Endothelial cell of umbilical vein (primary cell): ENCODE results near the gene RBM20. TPM values are rescaled to one million over a fixed set of nuclear protein-coding genes. Genes with fewer than 3 reads are reported as not detected.

Source experiments
- BruUV-seq: library from RNA; stranded (reverse); fragments of 400-500 nt; replicated peaks from 2 replicates; lab custom pipeline; 2021; lab: Mats Ljungman, UMichigan
- CTCF ChIA-PET: fragments of 300-600, 350-600 bp; sonication (Branson Sonifier 250); formaldehyde crosslinking; loops from one replicate; lab custom pipeline; 2021; ENCODE audit warnings: antibody characterized with exemption, inconsistent platforms; lab: Charles Lee
- POLR2A ChIA-PET: fragments of 300-600, 350-600 bp; sonication (Branson Sonifier 250); formaldehyde crosslinking; loops from one replicate; lab custom pipeline; 2021; ENCODE audit warnings: antibody characterized with exemption, inconsistent platforms; lab: Charles Lee
- DNase-seq: peaks from one replicate; pipeline ENCODE4 v3.0.0-alpha.2; 2011; ENCODE audit warnings: low read depth, low spot score
- FAIRE-seq: peaks from 2 replicates; lab custom pipeline; 2011; peaks lifted over from hg19 to GRCh38; lab: Jason Lieb, UNC
- H2AFZ ChIP-seq: 2 replicates; pipeline ENCODE4 v1.6.0; 2012; ENCODE audit warnings: low read depth, low read length, control low read depth, inconsistent platforms
- H3K27ac ChIP-seq: 2 replicates; pipeline ENCODE4 v1.5.1; 2011; ENCODE audit warnings: low read depth, mild to moderate bottlenecking, control low read depth, low read length, moderate library complexity; ENCODE audit not compliant: insufficient read depth
- H3K27me3 ChIP-seq, 2 experiments: 2 replicates each; pipeline versions ENCODE4 v1.6.0 to v1.6.1; 2011; ENCODE audit warnings: low read length in 2 of 2, mixed read lengths in 1 of 2; ENCODE audit not compliant: control insufficient read depth in 2 of 2, insufficient read depth in 2 of 2
- H3K36me3 ChIP-seq, 2 experiments: 2 replicates in 1 of 2; 3 replicates in 1 of 2; pipeline ENCODE4 v1.5.1; 2011; ENCODE audit warnings: low read length in 2 of 2, mild to moderate bottlenecking in 1 of 2, moderate library complexity in 1 of 2; ENCODE audit not compliant: control insufficient read depth in 2 of 2, insufficient read depth in 2 of 2; ENCODE audit errors: extremely low read depth in 1 of 2
- H3K4me1 ChIP-seq: 3 replicates; pipeline ENCODE4 v1.5.1; 2011; ENCODE audit warnings: mild to moderate bottlenecking, low read length; ENCODE audit not compliant: control insufficient read depth, insufficient read depth; ENCODE audit errors: extremely low read depth
- H3K4me2 ChIP-seq: 2 replicates; pipeline ENCODE4 v1.6.1; 2011; ENCODE audit warnings: low read length, control low read depth, mixed read lengths; ENCODE audit not compliant: insufficient read depth
- H3K4me3 ChIP-seq, 3 experiments: fragments of 200-600 bp in 1 of 3; sonication (generic), shearing (Covaris generic) in 1 of 3; replicated peaks in 1 of 3; 2 replicates each; pipeline ENCODE4 v1.5.1; 2011 to 2016; ENCODE audit warnings: control low read depth in 3 of 3, low read length in 3 of 3, mild to moderate bottlenecking in 2 of 3, inconsistent platforms in 1 of 3, low read depth in 1 of 3, moderate library complexity in 1 of 3; ENCODE audit not compliant: insufficient read depth in 1 of 3
- H3K79me2 ChIP-seq: 2 replicates; pipeline ENCODE4 v1.6.0; 2012; ENCODE audit warnings: low read length, inconsistent platforms; ENCODE audit not compliant: control insufficient read depth, insufficient read depth
- H3K9ac ChIP-seq: replicated peaks from 2 replicates; pipeline ENCODE3; 2011; ENCODE audit warnings: low read length, control low read depth; ENCODE audit not compliant: insufficient read depth; ENCODE audit errors: extremely low read depth
- H3K9me1 ChIP-seq: replicated peaks from 3 replicates; pipeline ENCODE4 v1.6.0; 2011; ENCODE audit warnings: mild to moderate bottlenecking, low read length; ENCODE audit not compliant: control insufficient read depth, insufficient read depth; ENCODE audit errors: extremely low read depth
- H3K9me3 ChIP-seq: replicated peaks from 2 replicates; pipeline ENCODE4 v1.5.1; 2012; ENCODE audit warnings: low read length, inconsistent platforms; ENCODE audit not compliant: control insufficient read depth, insufficient read depth
- H4K20me1 ChIP-seq: replicated peaks from 2 replicates; pipeline ENCODE3; 2011; ENCODE audit warnings: mild to moderate bottlenecking, low read length; ENCODE audit not compliant: control insufficient read depth, insufficient read depth; ENCODE audit errors: extremely low read depth
- EZH2 ChIP-seq: IDR thresholded peaks from 2 replicates; pipeline ENCODE4 v1.6.1; 2012; ENCODE audit warnings: borderline replicate concordance, low read depth, mild to moderate bottlenecking, moderate library complexity, low read length, inconsistent platforms; ENCODE audit not compliant: severe bottlenecking
- FOS ChIP-seq: IDR thresholded peaks from 2 replicates; pipeline ENCODE4 v1.6.1; 2011; ENCODE audit warnings: mild to moderate bottlenecking, low read length, moderate library complexity, borderline replicate concordance; ENCODE audit not compliant: insufficient read depth
- GATA2 ChIP-seq: IDR thresholded peaks from 2 replicates; pipeline ENCODE4 v1.7.0; 2011; ENCODE audit warnings: low read depth, mild to moderate bottlenecking, moderate library complexity, mixed read lengths, low read length; ENCODE audit not compliant: insufficient read length, insufficient read depth
- JUN ChIP-seq: IDR thresholded peaks from 2 replicates; pipeline ENCODE4 v1.6.1; 2011; ENCODE audit warnings: borderline replicate concordance, low read depth; ENCODE audit not compliant: insufficient read length, insufficient read depth
- MYC ChIP-seq: IDR thresholded peaks from one replicate; pipeline ENCODE4 v1.6.1; 2011; ENCODE audit warnings: mild to moderate bottlenecking, low read depth, low read length
- POLR2A ChIP-seq: IDR thresholded peaks from 2 replicates; pipeline ENCODE4 v1.6.1; 2012; ENCODE audit warnings: low read depth, mild to moderate bottlenecking, control low read depth, low read length
- POLR2AphosphoS5 ChIP-seq: IDR thresholded peaks from 2 replicates; pipeline ENCODE4 v1.6.1; 2012; ENCODE audit warnings: low read depth, mild to moderate bottlenecking, control low read depth, low read length, moderate library complexity; ENCODE audit not compliant: insufficient read depth
- dilution Hi-C: fragments of 300-500 bp; cut with MboI; formaldehyde crosslinking; loops from one replicate; pipeline ENCODE4 v1.15.0; 2019; ENCODE audit warnings: low sequenced_read_pairs; ENCODE audit not compliant: extremely low pct_ligation_motif_present
- intact Hi-C: fragments of 100-400 bp; cut with micrococcal nuclease; formaldehyde crosslinking; loops from one replicate; pipeline ENCODE4 v1.10.0; 2022
- polyA plus RNA-seq, 4 experiments: library from polyadenylated mRNA; depleted of rRNA in 3 of 4; stranded (reverse) in 3 of 4; unstranded in 1 of 4; fragments of >200 nt; gene quantifications; 2 replicates each; pipeline versions ENCODE4 v1.2.1 to v1.2.3, GENCODE V29; 2011 to 2012; ENCODE audit warnings: missing spikeins in 1 of 4
- total RNA-seq: library from RNA; stranded (reverse); gene quantifications from 2 replicates; pipeline ENCODE4 v1.2.3, GENCODE V29; 2021
- TF ChIP-seq, protein P1 (sequence below), 2 donors: IDR thresholded peaks; 1 replicate in 1 of 2; 2 replicates in 1 of 2; pipeline ENCODE4 v1.5.1; 2011; ENCODE audit warnings: low read length in 2 of 2, mild to moderate bottlenecking in 2 of 2, moderate library complexity in 2 of 2, control low read depth in 1 of 2, inconsistent platforms in 1 of 2, low read depth in 1 of 2; ENCODE audit not compliant: insufficient read depth in 1 of 2; ENCODE audit errors: extremely low read depth in 1 of 2
- TF ChIP-seq, protein P2 (sequence below): IDR thresholded peaks from 2 replicates; pipeline ENCODE4 v1.6.1; 2011; ENCODE audit not compliant: insufficient read depth, insufficient read length

RBM20 gene
- total and polyA plus RNA-seq, 2 donors (not counting 3 experiments of a cell fraction or from before 2014, with no cell fraction given) = 0.04 TPM; not detected in 1

DNA sequence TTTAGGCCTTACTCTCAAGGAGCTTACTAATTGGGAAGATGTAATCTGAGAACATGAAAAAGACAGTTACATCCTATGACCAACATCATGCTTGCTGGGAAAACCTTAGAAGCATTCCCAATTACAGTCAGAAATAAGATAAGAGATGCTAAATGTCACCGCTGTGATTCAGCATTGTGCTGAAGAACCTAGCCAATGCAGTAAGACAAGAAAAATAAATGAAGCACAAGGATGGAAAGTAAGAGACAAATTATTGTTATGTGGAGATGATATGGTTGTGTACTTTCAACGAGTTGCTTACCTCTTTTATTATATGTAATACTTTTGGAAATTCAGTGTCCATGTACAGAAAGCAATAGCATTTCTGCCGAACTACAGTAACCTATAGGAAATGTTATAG, 104.8 kb downstream of the RBM20 start:
- intact Hi-C loops (loop anchor here (1.0 to 5.0 kb wide), 3 partner anchors 10 to 438 kb away; no protein-coding TSS in a partner anchor), dilution Hi-C loops (no loop called here)
- H4K20me1 ChIP-seq = no peaks in the 10 kb centered on the region
- no peak overlapping the region for H3K27ac ChIP-seq
- H2AFZ ChIP-seq = no peak overlapping the region
- no peaks in the 10 kb centered on the region for H3K36me3 ChIP-seq
- FAIRE-seq (no peak), DNase-seq (no peak)
- H3K4me2 ChIP-seq = no peak overlapping the region
- no peaks in the 10 kb centered on the region for H3K79me2 ChIP-seq
- no peaks in the 10 kb centered on the region for H3K9me1 ChIP-seq
- TF ChIP-seq GATA2 = no peak
- TF ChIP-seq EZH2 = no peak
- TF ChIP-seq, protein P1, sequence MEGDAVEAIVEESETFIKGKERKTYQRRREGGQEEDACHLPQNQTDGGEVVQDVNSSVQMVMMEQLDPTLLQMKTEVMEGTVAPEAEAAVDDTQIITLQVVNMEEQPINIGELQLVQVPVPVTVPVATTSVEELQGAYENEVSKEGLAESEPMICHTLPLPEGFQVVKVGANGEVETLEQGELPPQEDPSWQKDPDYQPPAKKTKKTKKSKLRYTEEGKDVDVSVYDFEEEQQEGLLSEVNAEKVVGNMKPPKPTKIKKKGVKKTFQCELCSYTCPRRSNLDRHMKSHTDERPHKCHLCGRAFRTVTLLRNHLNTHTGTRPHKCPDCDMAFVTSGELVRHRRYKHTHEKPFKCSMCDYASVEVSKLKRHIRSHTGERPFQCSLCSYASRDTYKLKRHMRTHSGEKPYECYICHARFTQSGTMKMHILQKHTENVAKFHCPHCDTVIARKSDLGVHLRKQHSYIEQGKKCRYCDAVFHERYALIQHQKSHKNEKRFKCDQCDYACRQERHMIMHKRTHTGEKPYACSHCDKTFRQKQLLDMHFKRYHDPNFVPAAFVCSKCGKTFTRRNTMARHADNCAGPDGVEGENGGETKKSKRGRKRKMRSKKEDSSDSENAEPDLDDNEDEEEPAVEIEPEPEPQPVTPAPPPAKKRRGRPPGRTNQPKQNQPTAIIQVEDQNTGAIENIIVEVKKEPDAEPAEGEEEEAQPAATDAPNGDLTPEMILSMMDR (IDR thresholded peaks at IDR 0.05; ENCODE audit: extremely low read depth in 1 of 2, insufficient read depth in 1 of 2, low read depth in 1 of 2, low read length in 2 of 2) = no peak
- TF ChIP-seq POLR2A = no peak
- TF ChIP-seq, protein P2, sequence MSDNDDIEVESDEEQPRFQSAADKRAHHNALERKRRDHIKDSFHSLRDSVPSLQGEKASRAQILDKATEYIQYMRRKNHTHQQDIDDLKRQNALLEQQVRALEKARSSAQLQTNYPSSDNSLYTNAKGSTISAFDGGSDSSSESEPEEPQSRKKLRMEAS = no peak
- no peak for TF ChIP-seq FOS
- no peak for TF ChIP-seq POLR2AphosphoS5
- no peak for TF ChIP-seq JUN
- TF ChIP-seq MYC = no peak
- H3K9ac ChIP-seq = no peak overlapping the region
- peaks cover under 1 to 5% of the 10 kb centered on the region in 2 experiments for H3K27me3 ChIP-seq
- no peaks in the 10 kb centered on the region for H3K9me3 ChIP-seq
- H3K4me3 ChIP-seq = no peak overlapping the region
- BruUV-seq = no TSS peak
- H3K4me1 ChIP-seq = peaks cover 23% of the 10 kb centered on the region
- POLR2A ChIA-PET = no interaction called here
- CTCF ChIA-PET = interaction anchor here (1.2 to 1.6 kb wide), 3 partner anchors 8 to 145 kb away, joined by 5 to 15 read pairs (median 8); no protein-coding TSS in a partner anchor
